Activated T-cell treated with anti-CD3 and anti-CD28 coated beads for 1 hour (primary cell): ENCODE measurements around the gene IRX5.

ENCODE experiments used
- DNase-seq: peaks from one replicate; pipeline ENCODE4 v3.0.0-alpha.2; 2020; ENCODE audit warnings: low read depth

IRX5 gene

DNA sequence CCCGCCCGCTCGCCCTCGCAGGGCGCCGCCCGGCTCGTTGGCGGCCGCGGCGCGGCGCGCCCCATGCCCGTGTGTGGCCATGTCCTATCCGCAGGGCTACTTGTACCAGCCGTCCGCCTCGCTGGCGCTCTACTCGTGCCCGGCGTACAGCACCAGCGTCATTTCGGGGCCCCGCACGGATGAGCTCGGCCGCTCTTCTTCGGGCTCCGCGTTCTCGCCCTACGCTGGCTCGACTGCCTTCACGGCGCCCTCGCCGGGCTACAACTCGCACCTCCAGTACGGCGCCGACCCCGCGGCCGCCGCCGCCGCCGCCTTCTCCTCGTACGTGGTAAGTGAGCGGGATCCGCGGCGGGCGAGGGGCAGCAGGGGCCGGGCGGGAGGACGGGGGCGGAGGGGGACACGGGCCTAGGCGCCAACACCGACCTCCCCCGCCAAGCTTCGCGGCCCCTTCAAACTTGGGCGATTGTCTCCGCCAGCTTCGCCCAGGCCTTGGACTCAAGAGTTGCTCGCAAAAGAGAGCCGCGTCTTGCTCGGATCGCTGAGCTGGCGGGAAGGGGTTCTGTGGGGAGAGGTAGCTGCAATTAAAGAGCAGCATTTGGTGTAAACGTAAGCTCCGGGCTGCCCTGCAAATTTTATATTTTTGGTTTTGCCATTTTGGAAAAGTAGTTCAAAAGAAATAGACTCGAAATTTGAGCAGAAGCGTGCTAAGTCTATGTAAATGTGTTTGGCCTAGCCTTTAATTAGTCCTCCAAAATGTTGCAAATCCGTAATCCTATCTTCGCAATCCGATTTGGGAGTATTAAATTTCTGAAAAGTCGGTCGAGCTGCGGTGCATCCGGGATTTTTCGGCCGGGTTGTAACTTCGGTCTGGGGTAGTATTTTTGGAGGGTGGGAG, 702 bp downstream of the IRX5 start:
- DNase-seq, result no peak

DNA sequence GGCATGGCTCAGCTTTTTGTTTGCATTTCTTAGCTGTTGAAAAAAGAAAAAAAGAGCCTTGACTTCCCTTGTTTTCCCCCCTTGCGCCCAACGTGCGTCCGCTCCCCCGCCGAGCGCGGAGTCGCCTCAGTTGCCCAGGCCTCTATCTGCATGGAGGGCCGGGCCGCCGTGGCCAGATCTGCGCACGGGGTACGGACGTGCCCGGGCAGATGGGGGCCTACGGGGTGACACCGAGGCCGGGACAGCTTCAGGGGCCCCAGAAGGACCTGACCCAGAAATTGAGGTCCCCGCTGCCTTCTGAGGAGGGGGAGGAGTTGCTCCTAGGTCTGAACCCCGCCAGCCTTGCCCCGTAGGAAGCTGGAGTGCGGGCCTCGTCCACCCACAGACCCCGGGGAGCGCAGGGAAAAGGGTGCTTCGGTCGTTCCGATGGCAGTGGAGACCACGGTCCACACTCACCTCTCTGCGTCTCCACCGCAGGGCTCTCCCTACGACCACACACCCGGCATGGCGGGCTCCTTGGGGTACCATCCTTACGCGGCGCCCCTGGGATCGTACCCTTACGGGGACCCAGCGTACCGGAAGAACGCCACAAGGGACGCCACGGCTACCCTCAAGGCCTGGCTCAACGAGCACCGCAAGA, 1.5 kb downstream of the IRX5 start:
- no peak for DNase-seq

DNA sequence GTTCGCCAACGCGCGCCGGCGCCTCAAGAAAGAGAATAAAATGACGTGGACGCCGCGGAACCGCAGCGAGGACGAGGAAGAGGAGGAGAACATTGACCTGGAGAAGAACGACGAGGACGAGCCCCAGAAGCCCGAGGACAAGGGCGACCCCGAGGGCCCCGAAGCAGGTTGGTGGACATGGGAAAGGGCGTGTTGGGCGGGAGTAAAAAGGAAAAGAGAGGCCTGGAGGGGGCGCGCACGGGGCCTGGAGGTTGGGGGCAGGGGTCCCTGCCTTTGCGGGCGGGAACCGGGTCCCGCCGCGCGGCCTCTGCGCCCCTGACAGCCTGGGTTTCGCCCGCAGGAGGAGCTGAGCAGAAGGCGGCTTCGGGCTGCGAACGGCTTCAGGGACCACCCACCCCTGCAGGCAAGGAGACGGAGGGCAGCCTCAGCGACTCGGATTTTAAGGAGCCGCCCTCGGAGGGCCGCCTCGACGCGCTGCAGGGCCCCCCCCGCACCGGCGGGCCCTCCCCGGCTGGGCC, 2.1 kb downstream of the IRX5 start:
- DNase-seq, result no peak

DNA sequence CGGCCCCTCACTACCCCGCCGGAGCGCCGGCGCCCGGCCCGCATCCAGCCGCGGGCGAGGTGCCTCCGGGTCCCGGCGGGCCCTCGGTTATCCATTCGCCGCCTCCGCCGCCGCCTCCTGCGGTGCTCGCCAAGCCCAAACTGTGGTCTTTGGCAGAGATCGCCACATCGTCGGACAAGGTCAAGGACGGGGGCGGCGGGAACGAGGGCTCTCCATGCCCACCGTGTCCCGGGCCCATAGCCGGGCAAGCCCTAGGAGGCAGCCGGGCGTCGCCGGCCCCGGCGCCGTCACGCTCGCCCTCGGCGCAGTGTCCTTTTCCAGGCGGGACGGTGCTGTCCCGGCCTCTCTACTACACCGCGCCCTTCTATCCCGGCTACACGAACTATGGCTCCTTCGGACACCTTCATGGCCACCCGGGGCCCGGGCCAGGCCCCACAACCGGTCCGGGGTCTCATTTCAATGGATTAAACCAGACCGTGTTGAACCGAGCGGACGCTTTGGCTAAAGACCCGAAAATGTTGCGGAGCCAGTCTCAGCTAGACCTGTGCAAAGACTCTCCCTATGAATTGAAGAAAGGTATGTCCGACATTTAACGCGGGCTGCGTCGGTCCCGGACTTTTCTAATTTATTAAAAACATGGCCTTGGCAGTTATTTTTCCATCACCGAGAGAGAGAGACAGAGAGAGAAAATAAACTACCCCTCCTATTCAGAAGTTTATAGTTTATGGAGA, 2.8 kb downstream of the IRX5 start:
- DNase-seq, result no peak

- DNase-seq, result no peak
Measured at GRCh38 chr16:54934481-54935265, 4.0 kb downstream of the IRX5 start.

GRCh38 chr16:54935266-54935968, 4.8 kb downstream of the IRX5 start:
- no peak for DNase-seq

DNA sequence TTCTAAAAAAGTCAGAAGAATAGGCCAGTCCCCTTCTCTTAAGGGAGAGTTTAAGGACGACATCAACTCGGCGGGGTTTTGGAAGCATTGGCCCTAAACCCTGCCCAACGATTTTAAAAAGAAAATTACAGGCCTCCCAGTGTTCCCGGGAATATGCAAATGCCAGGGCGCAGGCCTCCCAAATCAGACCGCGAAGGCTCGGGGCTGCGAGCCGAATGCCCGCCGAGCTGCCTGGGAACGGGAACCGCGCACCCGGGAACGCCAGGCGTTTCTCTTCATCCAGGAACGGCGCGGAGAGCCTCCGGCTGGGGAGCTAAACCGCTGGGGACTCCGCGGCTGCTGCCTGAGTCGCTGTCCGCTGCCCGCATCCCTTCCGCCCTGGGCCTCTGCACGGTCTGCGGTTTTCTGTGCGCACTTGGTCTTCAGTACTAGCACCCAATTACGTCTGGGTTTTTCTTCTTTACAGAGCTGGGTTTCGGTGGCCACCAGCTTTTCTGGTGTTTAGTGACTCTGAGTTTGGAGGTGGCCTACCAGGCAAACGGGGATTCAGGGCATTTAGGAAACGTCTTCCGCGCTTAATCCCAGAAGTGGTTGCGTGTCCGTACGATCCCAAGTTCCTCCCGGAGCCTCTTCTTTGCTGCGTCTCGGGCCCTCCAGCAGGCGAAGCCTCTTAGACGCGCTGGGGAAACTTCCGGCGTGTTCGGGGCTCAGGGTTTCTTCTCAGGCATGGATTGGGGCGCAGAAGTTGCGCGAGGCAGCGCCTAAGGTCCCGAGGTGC, 5.7 kb downstream of the IRX5 start:
- DNase-seq, result no peak

DNA sequence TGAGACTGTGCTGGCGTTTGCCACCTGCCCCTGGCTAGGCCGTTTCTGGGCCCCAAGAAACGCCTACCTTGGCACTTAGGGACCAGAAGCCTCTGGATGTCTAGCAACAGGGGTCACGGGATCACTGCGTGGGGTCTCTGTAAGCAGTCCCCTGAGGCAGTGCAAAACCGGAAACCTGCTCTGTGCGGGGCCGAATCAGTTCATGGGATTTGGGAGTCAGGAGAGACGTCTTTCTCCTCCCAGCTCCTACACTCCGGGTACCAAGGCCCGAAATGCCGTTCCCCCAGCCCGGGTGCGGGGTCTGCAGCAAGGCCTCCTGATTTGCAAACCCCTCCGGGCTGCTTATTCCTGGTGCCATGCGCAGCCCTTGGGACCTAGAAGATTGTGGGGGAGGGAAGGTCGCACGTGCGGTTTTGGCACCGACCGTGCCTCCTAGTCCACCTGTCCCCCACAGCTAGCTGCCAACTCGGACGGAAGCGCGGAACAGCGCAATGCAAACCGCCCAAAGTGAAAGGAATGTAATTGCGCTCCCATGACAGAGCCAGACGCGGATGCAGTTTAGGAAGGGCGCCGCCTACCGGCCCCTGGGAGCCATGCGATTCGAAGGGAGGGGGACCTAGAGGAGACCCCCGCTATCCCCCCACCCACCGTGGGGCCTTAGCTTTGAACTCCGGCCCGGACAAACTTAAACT, 6.5 kb downstream of the IRX5 start:
- DNase-seq, result no peak

DNA sequence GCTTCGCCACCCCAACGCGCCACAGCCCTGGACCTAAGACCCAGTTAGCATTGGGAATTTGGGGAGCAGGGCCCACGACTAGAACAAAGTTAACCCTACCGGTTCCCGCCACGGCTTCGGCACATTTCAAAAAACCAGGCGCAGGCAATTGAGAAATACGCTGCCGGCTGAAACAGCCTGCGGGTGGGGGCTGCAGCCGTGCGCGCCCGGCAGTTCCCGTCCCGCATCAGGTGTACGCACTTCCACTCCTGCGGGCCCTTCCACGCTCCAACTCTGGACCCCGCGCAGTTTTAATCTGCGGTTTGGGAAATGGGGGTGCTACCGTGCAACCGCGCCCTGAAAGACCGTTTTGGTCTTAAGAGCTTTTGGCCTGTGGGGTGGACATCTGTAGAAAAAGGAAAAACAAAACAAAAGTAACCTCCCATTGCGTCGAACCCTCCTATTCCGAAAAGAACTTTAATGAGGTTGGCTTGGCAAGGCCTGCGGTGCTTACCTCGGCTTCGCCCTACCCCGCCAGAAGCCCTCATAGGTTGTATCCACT, 7.1 kb downstream of the IRX5 start:
- DNase-seq, result no peak

- DNase-seq, result no peak
Measured at GRCh38 chr16:54938212-54939028, 7.8 kb downstream of the IRX5 start.

- no peak for DNase-seq
Measured at GRCh38 chr16:54939029-54939346, 8.3 kb downstream of the IRX5 start.

DNA sequence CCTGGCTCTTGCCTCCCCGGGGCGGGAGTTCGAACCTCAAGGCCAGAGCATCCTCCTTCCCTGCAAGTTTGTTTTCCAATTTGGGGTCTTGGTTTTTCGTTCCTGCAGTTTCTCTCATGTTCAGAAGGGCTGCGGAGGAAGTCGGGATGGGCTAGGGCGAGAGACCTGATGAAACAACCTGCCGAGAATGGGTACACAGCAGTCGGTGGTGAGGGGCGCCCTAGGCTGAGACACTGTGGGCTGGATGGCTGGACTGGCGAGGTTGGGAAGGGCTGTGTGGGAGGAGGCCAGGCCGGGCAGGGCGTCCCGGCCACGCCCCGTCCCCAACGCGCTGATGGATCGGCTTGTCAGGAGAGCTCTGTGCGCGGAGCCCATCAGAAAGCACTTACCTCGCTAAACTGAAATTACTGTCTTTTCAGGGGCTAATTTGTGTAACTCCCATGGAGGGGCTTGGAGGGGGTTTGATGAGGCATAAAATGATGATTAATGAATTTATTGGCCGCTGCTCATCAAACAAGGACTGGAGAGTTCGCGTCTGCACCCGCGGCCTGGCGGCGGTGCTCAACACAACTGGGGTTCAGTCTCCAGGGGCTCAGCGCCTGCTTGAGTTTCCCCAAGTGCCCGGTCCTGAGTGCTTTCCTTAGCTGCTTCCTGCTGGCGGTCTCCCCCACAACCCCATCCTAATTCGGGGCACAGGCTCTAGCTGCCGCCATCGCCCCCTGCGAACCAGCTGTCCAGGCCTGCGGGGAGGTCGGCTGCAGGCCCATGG, 9.0 kb downstream of the IRX5 start:
- DNase-seq, result no peak

GRCh38 chr16:54940279-54940604, 9.6 kb downstream of the IRX5 start:
- DNase-seq, result no peak

DNA sequence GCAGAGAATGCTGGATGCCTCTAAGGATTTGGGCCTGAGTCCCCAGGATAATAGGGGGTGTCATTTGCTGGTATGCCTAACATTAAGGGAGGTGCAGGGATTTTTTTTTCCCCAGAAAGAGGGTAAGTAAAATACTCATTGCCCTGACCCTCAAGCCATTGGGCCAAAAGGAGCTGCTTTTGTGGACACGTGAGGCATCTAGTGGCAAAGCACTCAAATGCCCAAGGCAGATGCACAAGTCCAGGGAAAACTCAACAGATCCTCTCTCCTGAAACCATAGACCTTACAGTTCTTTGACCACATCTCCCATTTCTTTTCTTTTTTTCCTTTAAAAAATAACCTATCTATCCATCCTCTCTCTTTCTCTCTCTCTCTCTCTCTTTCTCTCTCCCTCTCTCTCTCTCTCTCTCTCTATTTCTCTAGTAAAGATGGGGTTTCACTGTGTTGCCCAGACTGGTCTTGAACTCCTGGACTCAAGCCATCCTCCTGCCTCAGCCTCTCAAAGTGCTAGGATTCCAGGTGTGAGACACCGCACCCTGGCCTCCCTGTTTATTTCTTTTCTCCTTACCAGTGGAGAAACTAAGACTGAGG, 11.8 kb downstream of the IRX5 start:
- DNase-seq, result no peak

GRCh38 chr16:54944002-54944401, 13.3 kb downstream of the IRX5 start:
- DNase-seq, result no peak

DNA sequence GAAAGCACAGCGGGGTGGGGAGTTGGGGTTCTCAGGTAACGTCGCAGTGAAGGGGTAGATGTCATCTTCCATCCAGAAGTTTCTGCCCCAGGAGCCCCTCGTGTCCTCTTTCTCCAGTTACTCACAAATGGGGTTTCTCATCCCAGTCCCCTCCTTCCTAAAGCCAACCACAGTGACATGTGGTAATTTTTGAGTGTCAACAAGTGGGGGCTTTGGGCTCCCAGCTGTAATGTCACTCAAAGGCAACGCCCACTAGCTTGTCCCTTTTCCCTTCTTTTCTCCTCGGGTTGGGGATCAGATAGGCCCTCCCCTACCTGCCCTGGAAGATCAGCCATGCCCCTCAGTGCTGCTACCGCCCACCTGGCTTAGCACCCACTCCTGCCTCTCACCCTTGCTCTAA, 14.4 kb downstream of the IRX5 start:
- no peak for DNase-seq

- DNase-seq, result no peak
Measured at GRCh38 chr16:54946909-54947308, 16.2 kb downstream of the IRX5 start.

DNA sequence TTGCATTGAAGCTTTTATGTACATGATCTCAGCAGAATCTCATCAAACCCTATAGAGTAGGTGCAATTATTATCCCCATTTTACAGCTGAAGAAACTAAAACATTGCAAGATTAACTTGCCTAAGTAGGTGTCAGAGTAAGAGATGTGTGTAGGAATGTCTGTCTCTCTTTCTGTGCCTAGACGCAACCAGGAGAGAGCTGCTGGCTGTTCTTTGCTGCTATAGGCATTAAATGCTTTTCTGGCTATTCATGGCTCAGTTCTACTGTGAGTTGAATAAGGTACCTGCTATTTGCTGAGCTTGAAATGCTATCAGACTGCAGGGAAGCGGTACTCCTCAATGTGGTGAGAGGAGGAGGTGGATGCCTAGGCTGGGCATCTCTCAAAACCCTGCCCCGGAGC, 17.0 kb downstream of the IRX5 start:
- DNase-seq, result no peak
